WTC11 (cell line): ENCODE data around the gene PIGU. TPM values are rescaled to one million over a fixed set of nuclear protein-coding genes. Genes with fewer than 3 reads are reported as not detected.
A peak's percentile ranks its signal among the peaks of the same experiment; 100 is the strongest.

ENCODE experiments used
- ATAC-seq: fragments of 200-7000 bp; cut with Tn5 transposase; 2 replicates; pipeline ENCODE4 v1.10.0; 2021; ENCODE audit warnings: mild to moderate bottlenecking, moderate library complexity
- CTCF ChIA-PET: fragments of 300-600 bp; sonication (Branson Sonifier 250); formaldehyde crosslinking; loops from one replicate; lab custom pipeline; 2021; ENCODE audit warnings: antibody characterized with exemption; lab: Charles Lee
- POLR2A ChIA-PET: fragments of 350-600 bp; sonication (Branson Sonifier 250); formaldehyde crosslinking; loops from one replicate; lab custom pipeline; 2021; ENCODE audit warnings: antibody characterized with exemption; lab: Charles Lee
- DNase-seq: peaks from one replicate; pipeline ENCODE4 v3.0.0; 2021; ENCODE audit warnings: low spot score
- H3K27ac Mint-ChIP-seq: 2 replicates; pipeline ENCODE4 v1.8.0; 2021; ENCODE audit warnings: mixed read lengths
- H3K27me3 Mint-ChIP-seq: 2 replicates; pipeline ENCODE4 v1.8.0; 2021; ENCODE audit warnings: low read depth, mild to moderate bottlenecking, moderate library complexity, mixed read lengths
- H3K36me3 Mint-ChIP-seq: 2 replicates; pipeline ENCODE4 v1.8.0; 2021; ENCODE audit warnings: mixed read lengths
- H3K4me1 Mint-ChIP-seq: 2 replicates; pipeline ENCODE4 v1.8.0; 2022; ENCODE audit warnings: mixed read lengths
- H3K4me3 Mint-ChIP-seq: 2 replicates; pipeline ENCODE4 v1.8.0; 2021; ENCODE audit warnings: mild to moderate bottlenecking, moderate library complexity, mixed read lengths
- H3K9me3 Mint-ChIP-seq: 2 replicates; pipeline ENCODE4 v1.8.0; 2021; ENCODE audit warnings: mixed read lengths
- ATF2 ChIP-seq: sonication (generic); formaldehyde crosslinking; IDR thresholded peaks from 2 replicates; pipeline ENCODE4 v1.8.1; 2022; ENCODE audit warnings: low read depth, missing genetic modification reagents, borderline replicate concordance
- CDX4 ChIP-seq: fragments of 250-450 bp; sonication (Bioruptor Pico); IDR thresholded peaks from 2 replicates; pipeline ENCODE4 v1.9.0; 2021; ENCODE audit warnings: moderate library complexity, mild to moderate bottlenecking, inconsistent platforms, borderline replicate concordance
- ELF4 ChIP-seq: sonication (generic); formaldehyde crosslinking; IDR thresholded peaks from 2 replicates; pipeline ENCODE4 v1.8.1; 2022; ENCODE audit warnings: low read depth, mild to moderate bottlenecking, moderate library complexity, missing genetic modification reagents
- ERG ChIP-seq: fragments of 250-450 bp; sonication (Bioruptor Pico); IDR thresholded peaks from 2 replicates; pipeline ENCODE4 v1.8.0; 2021; ENCODE audit warnings: mild to moderate bottlenecking
- ETV6 ChIP-seq: sonication (generic); formaldehyde crosslinking; IDR thresholded peaks from 2 replicates; pipeline ENCODE4 v1.8.1; 2022; ENCODE audit warnings: mild to moderate bottlenecking, missing genetic modification reagents
- FOXJ3 ChIP-seq: sonication (generic); formaldehyde crosslinking; IDR thresholded peaks from 2 replicates; pipeline ENCODE4 v1.9.0; 2021; ENCODE audit warnings: missing genetic modification reagents, mild to moderate bottlenecking, borderline replicate concordance
- GRHL2 ChIP-seq: fragments of 250-450 bp; sonication (Bioruptor Pico); IDR thresholded peaks from 2 replicates; pipeline ENCODE4 v1.8.0; 2022; ENCODE audit warnings: mild to moderate bottlenecking, moderate library complexity; ENCODE audit not compliant: insufficient replicate concordance, severe bottlenecking
- HMGXB4 ChIP-seq: sonication (generic); formaldehyde crosslinking; IDR thresholded peaks from 2 replicates; pipeline ENCODE4 v1.8.1; 2023; ENCODE audit warnings: mild to moderate bottlenecking, moderate library complexity, missing genetic modification reagents
- TCF7 ChIP-seq: sonication (generic); formaldehyde crosslinking; IDR thresholded peaks from 2 replicates; pipeline ENCODE4 v1.8.0; 2022; ENCODE audit warnings: mild to moderate bottlenecking, low read depth, missing genetic modification reagents, moderate library complexity
- TEAD1 ChIP-seq: sonication (generic); formaldehyde crosslinking; IDR thresholded peaks from 2 replicates; pipeline ENCODE4 v1.8.0; 2022; ENCODE audit warnings: mild to moderate bottlenecking, missing genetic modification reagents
- ZBTB21 ChIP-seq: sonication (generic); formaldehyde crosslinking; IDR thresholded peaks from 2 replicates; pipeline ENCODE4 v1.8.1; 2023; ENCODE audit warnings: mild to moderate bottlenecking, missing genetic modification reagents, borderline replicate concordance
- ZNF121 ChIP-seq: sonication (generic); formaldehyde crosslinking; IDR thresholded peaks from 2 replicates; pipeline ENCODE4 v1.8.0; 2023; ENCODE audit warnings: missing genetic modification reagents
- ZNF219 ChIP-seq: sonication (generic); formaldehyde crosslinking; IDR thresholded peaks from 2 replicates; pipeline ENCODE4 v1.8.0; 2023; ENCODE audit warnings: missing genetic modification reagents, mild to moderate bottlenecking, borderline replicate concordance
- ZNF232 ChIP-seq: sonication (generic); formaldehyde crosslinking; IDR thresholded peaks from 2 replicates; pipeline ENCODE4 v1.8.0; 2022; ENCODE audit warnings: mild to moderate bottlenecking, missing genetic modification reagents
- ZNF263 ChIP-seq: sonication (generic); formaldehyde crosslinking; IDR thresholded peaks from 2 replicates; pipeline ENCODE4 v1.8.1; 2022; ENCODE audit warnings: low read depth, mild to moderate bottlenecking, moderate library complexity, missing genetic modification reagents
- ZNF396 ChIP-seq: fragments of 250-450 bp; sonication (Bioruptor Pico); IDR thresholded peaks from 2 replicates; pipeline ENCODE4 v1.8.0; 2021; ENCODE audit warnings: mild to moderate bottlenecking, moderate library complexity, borderline replicate concordance
- ZNF416 ChIP-seq: fragments of 250-450 bp; sonication (Bioruptor Pico); IDR thresholded peaks from 2 replicates; pipeline ENCODE4 v1.9.0; 2021; ENCODE audit warnings: mild to moderate bottlenecking, inconsistent platforms
- ZNF425 ChIP-seq: fragments of 250-450 bp; sonication (Bioruptor Pico); conservative IDR thresholded peaks from 2 replicates; pipeline ENCODE4 v1.9.0; 2021; ENCODE audit warnings: mild to moderate bottlenecking
- ZNF671 ChIP-seq: fragments of 250-450 bp; sonication (Bioruptor Pico); IDR thresholded peaks from 2 replicates; pipeline ENCODE4 v1.8.0; 2021; ENCODE audit warnings: mild to moderate bottlenecking
- ZSCAN18 ChIP-seq: fragments of 250-450 bp; sonication (Bioruptor Pico); IDR thresholded peaks from 2 replicates; pipeline ENCODE4 v2.1.2; 2022; ENCODE audit warnings: mild to moderate bottlenecking, moderate library complexity
- total RNA-seq: library from RNA; stranded (reverse); gene quantifications from 3 replicates; pipeline ENCODE4 v1.2.3, GENCODE V29; 2021

PIGU gene
- total RNA-seq, 1 experiment from 2014 or later = 24.8 TPM

GRCh38 chr20:34628026-34628425 lies 48.9 kb downstream of the PIGU start:
- Mint-ChIP-seq H3K9me3 (no peaks in the 10 kb centered on the region), H3K27ac (no peak overlapping the region), H3K4me1 (no peaks in the 10 kb centered on the region), H3K36me3 (peaks cover 10% of the 10 kb centered on the region), H3K4me3 (no peak overlapping the region), H3K27me3 (no peaks in the 10 kb centered on the region)
- DNase-seq = no peak
- ChIA-PET CTCF (no interaction called here), POLR2A (no interaction called here)
- no peak for ATAC-seq
- TF ChIP-seq ZNF121 (CRISPR knock-in tag) (peak; percentile 42; the same call in 1 of the 2 replicates), TEAD1 (CRISPR knock-in tag) (no peak), ELF4 (no peak)

GRCh38 chr20:34627458-34627857 lies 49.4 kb downstream of the PIGU start:
- DNase-seq (no peak), ATAC-seq (no peak)
- Mint-ChIP-seq H3K27ac (peak overlapping the region; percentile 5; the same call in 1 of the 2 replicates), H3K4me1 (no peaks in the 10 kb centered on the region), H3K36me3 (peaks cover 4% of the 10 kb centered on the region), H3K9me3 (no peaks in the 10 kb centered on the region), H3K27me3 (no peaks in the 10 kb centered on the region), H3K4me3 (no peak overlapping the region)
- no peak for TF ChIP-seq ZNF219 (CRISPR knock-in tag)
- TF ChIP-seq ZNF671 (CRISPR knock-in tag) = no peak
- no peak for TF ChIP-seq ZBTB21 (CRISPR knock-in tag)
- no peak for TF ChIP-seq ERG (CRISPR knock-in tag)
- no peak for TF ChIP-seq ZNF425 (CRISPR knock-in tag)
- TF ChIP-seq HMGXB4 (CRISPR knock-in tag) = no peak
- no peak for TF ChIP-seq ELF4
- TF ChIP-seq ZNF232 (CRISPR knock-in tag) = no peak
- TF ChIP-seq ZNF396 (CRISPR knock-in tag) = no peak
- TF ChIP-seq CDX4 (CRISPR knock-in tag) = no peak
- TF ChIP-seq ETV6 (CRISPR knock-in tag) = no peak
- no peak for TF ChIP-seq ZSCAN18 (CRISPR knock-in tag)
- TF ChIP-seq ZNF416 (CRISPR knock-in tag) = no peak
- ChIA-PET POLR2A (no interaction called here), CTCF (no interaction called here)

GRCh38 chr20:34626992-34627391 lies 49.9 kb downstream of the PIGU start:
- TF ChIP-seq TCF7 (CRISPR knock-in tag) (no peak), FOXJ3 (no peak), ATF2 (no peak), GRHL2 (CRISPR knock-in tag) (no peak), ZNF263 (no peak), CDX4 (CRISPR knock-in tag) (no peak)
- no peak for ATAC-seq
- Mint-ChIP-seq H3K4me3 (no peak overlapping the region), H3K27me3 (no peaks in the 10 kb centered on the region), H3K36me3 (peaks cover 3% of the 10 kb centered on the region; the same call in 1 of the 2 replicates), H3K27ac (no peak overlapping the region), H3K9me3 (no peaks in the 10 kb centered on the region), H3K4me1 (no peaks in the 10 kb centered on the region)
- no peak for DNase-seq
- CTCF ChIA-PET = no interaction called here
- POLR2A ChIA-PET = no interaction called here
